Endothelial cell of umbilical vein (primary cell): Measurements from ENCODE around the gene RNF157. TPM values are rescaled to one million over a fixed set of nuclear protein-coding genes. Genes with fewer than 3 reads are reported as not detected.

ENCODE experiments used
- BruUV-seq: library from RNA; stranded (reverse); fragments of 400-500 nt; replicated peaks from 2 replicates; lab custom pipeline; 2021; lab: Mats Ljungman, UMichigan
- CTCF ChIA-PET: fragments of 300-600, 350-600 bp; sonication (Branson Sonifier 250); formaldehyde crosslinking; loops from one replicate; lab custom pipeline; 2021; ENCODE audit warnings: antibody characterized with exemption, inconsistent platforms; lab: Charles Lee
- POLR2A ChIA-PET: fragments of 300-600, 350-600 bp; sonication (Branson Sonifier 250); formaldehyde crosslinking; loops from one replicate; lab custom pipeline; 2021; ENCODE audit warnings: antibody characterized with exemption, inconsistent platforms; lab: Charles Lee
- DNase-seq: peaks from one replicate; pipeline ENCODE4 v3.0.0-alpha.2; 2011; ENCODE audit warnings: low read depth, low spot score
- FAIRE-seq: peaks from 2 replicates; lab custom pipeline; 2011; peaks lifted over from hg19 to GRCh38; lab: Jason Lieb, UNC
- H2AFZ ChIP-seq: 2 replicates; pipeline ENCODE4 v1.6.0; 2012; ENCODE audit warnings: low read depth, low read length, control low read depth, inconsistent platforms
- H3K27ac ChIP-seq: 2 replicates; pipeline ENCODE4 v1.5.1; 2011; ENCODE audit warnings: low read depth, mild to moderate bottlenecking, control low read depth, low read length, moderate library complexity; ENCODE audit not compliant: insufficient read depth
- H3K27me3 ChIP-seq, 2 experiments: 2 replicates each; pipeline versions ENCODE4 v1.6.0 to v1.6.1; 2011; ENCODE audit warnings: low read length in 2 of 2, mixed read lengths in 1 of 2; ENCODE audit not compliant: control insufficient read depth in 2 of 2, insufficient read depth in 2 of 2
- H3K36me3 ChIP-seq, 2 experiments: 2 replicates in 1 of 2; 3 replicates in 1 of 2; pipeline ENCODE4 v1.5.1; 2011; ENCODE audit warnings: low read length in 2 of 2, mild to moderate bottlenecking in 1 of 2, moderate library complexity in 1 of 2; ENCODE audit not compliant: control insufficient read depth in 2 of 2, insufficient read depth in 2 of 2; ENCODE audit errors: extremely low read depth in 1 of 2
- H3K4me1 ChIP-seq: 3 replicates; pipeline ENCODE4 v1.5.1; 2011; ENCODE audit warnings: mild to moderate bottlenecking, low read length; ENCODE audit not compliant: control insufficient read depth, insufficient read depth; ENCODE audit errors: extremely low read depth
- H3K4me2 ChIP-seq: 2 replicates; pipeline ENCODE4 v1.6.1; 2011; ENCODE audit warnings: low read length, control low read depth, mixed read lengths; ENCODE audit not compliant: insufficient read depth
- H3K4me3 ChIP-seq, 3 experiments: fragments of 200-600 bp in 1 of 3; sonication (generic), shearing (Covaris generic) in 1 of 3; replicated peaks in 1 of 3; 2 replicates each; pipeline ENCODE4 v1.5.1; 2011 to 2016; ENCODE audit warnings: control low read depth in 3 of 3, low read length in 3 of 3, mild to moderate bottlenecking in 2 of 3, inconsistent platforms in 1 of 3, low read depth in 1 of 3, moderate library complexity in 1 of 3; ENCODE audit not compliant: insufficient read depth in 1 of 3
- H3K79me2 ChIP-seq: 2 replicates; pipeline ENCODE4 v1.6.0; 2012; ENCODE audit warnings: low read length, inconsistent platforms; ENCODE audit not compliant: control insufficient read depth, insufficient read depth
- H3K9ac ChIP-seq: replicated peaks from 2 replicates; pipeline ENCODE3; 2011; ENCODE audit warnings: low read length, control low read depth; ENCODE audit not compliant: insufficient read depth; ENCODE audit errors: extremely low read depth
- H3K9me1 ChIP-seq: replicated peaks from 3 replicates; pipeline ENCODE4 v1.6.0; 2011; ENCODE audit warnings: mild to moderate bottlenecking, low read length; ENCODE audit not compliant: control insufficient read depth, insufficient read depth; ENCODE audit errors: extremely low read depth
- H3K9me3 ChIP-seq: replicated peaks from 2 replicates; pipeline ENCODE4 v1.5.1; 2012; ENCODE audit warnings: low read length, inconsistent platforms; ENCODE audit not compliant: control insufficient read depth, insufficient read depth
- H4K20me1 ChIP-seq: replicated peaks from 2 replicates; pipeline ENCODE3; 2011; ENCODE audit warnings: mild to moderate bottlenecking, low read length; ENCODE audit not compliant: control insufficient read depth, insufficient read depth; ENCODE audit errors: extremely low read depth
- FOS ChIP-seq: IDR thresholded peaks from 2 replicates; pipeline ENCODE4 v1.6.1; 2011; ENCODE audit warnings: mild to moderate bottlenecking, low read length, moderate library complexity, borderline replicate concordance; ENCODE audit not compliant: insufficient read depth
- GATA2 ChIP-seq: IDR thresholded peaks from 2 replicates; pipeline ENCODE4 v1.7.0; 2011; ENCODE audit warnings: low read depth, mild to moderate bottlenecking, moderate library complexity, mixed read lengths, low read length; ENCODE audit not compliant: insufficient read length, insufficient read depth
- JUN ChIP-seq: IDR thresholded peaks from 2 replicates; pipeline ENCODE4 v1.6.1; 2011; ENCODE audit warnings: borderline replicate concordance, low read depth; ENCODE audit not compliant: insufficient read length, insufficient read depth
- POLR2A ChIP-seq: IDR thresholded peaks from 2 replicates; pipeline ENCODE4 v1.6.1; 2012; ENCODE audit warnings: low read depth, mild to moderate bottlenecking, control low read depth, low read length
- POLR2AphosphoS5 ChIP-seq: IDR thresholded peaks from 2 replicates; pipeline ENCODE4 v1.6.1; 2012; ENCODE audit warnings: low read depth, mild to moderate bottlenecking, control low read depth, low read length, moderate library complexity; ENCODE audit not compliant: insufficient read depth
- dilution Hi-C: fragments of 300-500 bp; cut with MboI; formaldehyde crosslinking; loops from one replicate; pipeline ENCODE4 v1.15.0; 2019; ENCODE audit warnings: low sequenced_read_pairs; ENCODE audit not compliant: extremely low pct_ligation_motif_present
- intact Hi-C: fragments of 100-400 bp; cut with micrococcal nuclease; formaldehyde crosslinking; loops from one replicate; pipeline ENCODE4 v1.10.0; 2022
- polyA plus RNA-seq, 4 experiments: library from polyadenylated mRNA; depleted of rRNA in 3 of 4; stranded (reverse) in 3 of 4; unstranded in 1 of 4; fragments of >200 nt; gene quantifications; 2 replicates each; pipeline versions ENCODE4 v1.2.1 to v1.2.3, GENCODE V29; 2011 to 2012; ENCODE audit warnings: missing spikeins in 1 of 4
- total RNA-seq: library from RNA; stranded (reverse); gene quantifications from 2 replicates; pipeline ENCODE4 v1.2.3, GENCODE V29; 2021
- TF ChIP-seq, protein P1 (sequence below), 2 donors: IDR thresholded peaks; 1 replicate in 1 of 2; 2 replicates in 1 of 2; pipeline ENCODE4 v1.5.1; 2011; ENCODE audit warnings: low read length in 2 of 2, mild to moderate bottlenecking in 2 of 2, moderate library complexity in 2 of 2, control low read depth in 1 of 2, inconsistent platforms in 1 of 2, low read depth in 1 of 2; ENCODE audit not compliant: insufficient read depth in 1 of 2; ENCODE audit errors: extremely low read depth in 1 of 2

Gene RNF157
- total and polyA plus RNA-seq, 2 donors (not counting 3 experiments of a cell fraction or from before 2014, with no cell fraction given), result 0.07 to 0.86 TPM

- Histone ChIP-seq H4K20me1 (no peaks in the 10 kb centered on the region), H3K9me3 (no peaks in the 10 kb centered on the region), H3K4me1 (peaks cover 42% of the 10 kb centered on the region), H3K36me3 (peaks cover 0 to 6% of the 10 kb centered on the region in 2 experiments), H3K4me2 (peak overlapping the region; percentile 94), H3K9me1 (no peaks in the 10 kb centered on the region), H3K27me3 (no peaks in the 10 kb centered on the region), H3K9ac (peak overlapping the region; percentile 95), H3K79me2 (peaks cover 39% of the 10 kb centered on the region), H3K27ac (peak overlapping the region; percentile 84), H3K4me3 (peak overlapping the region; percentile 78 to 84 (median 80)), H2AFZ (no peak overlapping the region)
- intact Hi-C loops, result no loop called here
- TSS peak; percentile 41 for BruUV-seq
- POLR2A ChIA-PET, result interaction anchor here (0.7 to 1.0 kb wide), 4 partner anchors 20 to 183 kb away, joined by 3 to 5 read pairs (median 3); no protein-coding TSS in a partner anchor
- DNase-seq (no peak), FAIRE-seq (peak; percentile 21)
- CTCF ChIA-PET, result interaction anchor here (0.7 to 2.4 kb wide), 7 partner anchors 11 to 143 kb away, joined by 3 to 13 read pairs (median 4); no protein-coding TSS in a partner anchor
- no peak for TF ChIP-seq JUN
- no peak for TF ChIP-seq FOS
- dilution Hi-C loops, result no loop called here
Measured at GRCh38 chr17:76267051-76267576, 26.8 kb upstream of the RNF157 start.

- peak overlapping the region; percentile 95 for H3K9ac ChIP-seq
- H3K27me3 ChIP-seq, result no peaks in the 10 kb centered on the region
- dilution Hi-C loops, result no loop called here
- intact Hi-C loops, result no loop called here
- peaks cover 0 to 6% of the 10 kb centered on the region in 2 experiments for H3K36me3 ChIP-seq
- peak overlapping the region; percentile 78 to 84 (median 80) for H3K4me3 ChIP-seq
- POLR2A ChIA-PET, result interaction anchor here (0.7 to 1.0 kb wide), 3 partner anchors 19 to 164 kb away, joined by 3 to 5 read pairs (median 3); no protein-coding TSS in a partner anchor
- FAIRE-seq (peak; percentile 73), DNase-seq (peak; percentile 53)
- CTCF ChIA-PET, result interaction anchor here (1.0 to 2.4 kb wide), 6 partner anchors 12 to 85 kb away, joined by 3 to 13 read pairs (median 4); no protein-coding TSS in a partner anchor
- BruUV-seq, result no TSS peak
- H3K79me2 ChIP-seq, result peaks cover 39% of the 10 kb centered on the region
- no peaks in the 10 kb centered on the region for H4K20me1 ChIP-seq
- peak overlapping the region; percentile 94 for H3K4me2 ChIP-seq
- no peaks in the 10 kb centered on the region for H3K9me3 ChIP-seq
- TF ChIP-seq, protein P1, sequence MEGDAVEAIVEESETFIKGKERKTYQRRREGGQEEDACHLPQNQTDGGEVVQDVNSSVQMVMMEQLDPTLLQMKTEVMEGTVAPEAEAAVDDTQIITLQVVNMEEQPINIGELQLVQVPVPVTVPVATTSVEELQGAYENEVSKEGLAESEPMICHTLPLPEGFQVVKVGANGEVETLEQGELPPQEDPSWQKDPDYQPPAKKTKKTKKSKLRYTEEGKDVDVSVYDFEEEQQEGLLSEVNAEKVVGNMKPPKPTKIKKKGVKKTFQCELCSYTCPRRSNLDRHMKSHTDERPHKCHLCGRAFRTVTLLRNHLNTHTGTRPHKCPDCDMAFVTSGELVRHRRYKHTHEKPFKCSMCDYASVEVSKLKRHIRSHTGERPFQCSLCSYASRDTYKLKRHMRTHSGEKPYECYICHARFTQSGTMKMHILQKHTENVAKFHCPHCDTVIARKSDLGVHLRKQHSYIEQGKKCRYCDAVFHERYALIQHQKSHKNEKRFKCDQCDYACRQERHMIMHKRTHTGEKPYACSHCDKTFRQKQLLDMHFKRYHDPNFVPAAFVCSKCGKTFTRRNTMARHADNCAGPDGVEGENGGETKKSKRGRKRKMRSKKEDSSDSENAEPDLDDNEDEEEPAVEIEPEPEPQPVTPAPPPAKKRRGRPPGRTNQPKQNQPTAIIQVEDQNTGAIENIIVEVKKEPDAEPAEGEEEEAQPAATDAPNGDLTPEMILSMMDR (IDR thresholded peaks at IDR 0.05; ENCODE audit: extremely low read depth in 1 of 2, insufficient read depth in 1 of 2, low read depth in 1 of 2, low read length in 2 of 2), result no peak
- TF ChIP-seq POLR2A, result no peak
- peak; percentile 64 for TF ChIP-seq GATA2
- TF ChIP-seq POLR2AphosphoS5, result no peak
- peaks cover 49% of the 10 kb centered on the region for H3K4me1 ChIP-seq
- H3K9me1 ChIP-seq, result no peaks in the 10 kb centered on the region
- peak overlapping the region; percentile 84 for H3K27ac ChIP-seq
- H2AFZ ChIP-seq, result no peak overlapping the region
Measured at GRCh38 chr17:76266244-76266938, 26.1 kb upstream of the RNF157 start.
